Right renal cortex interstitium (tissue), 3 donors: Measurements from ENCODE around the gene CFAP210. TPM values are rescaled to one million over a fixed set of nuclear protein-coding genes. Genes with fewer than 3 reads are reported as not detected.

ENCODE experiments used
- DNase-seq, 3 donors: peaks; one replicate each; pipeline ENCODE4 v3.0.0-alpha.2; 2013; ENCODE audit warnings: low read depth in 3 of 3, low spot score in 2 of 3
- polyA plus RNA-seq, 3 donors: library from polyadenylated mRNA; unstranded; fragments of 120-200 nt; gene quantifications; one replicate each; pipeline ENCODE4 v1.2.1, GENCODE V29; 2013; ENCODE audit not compliant: insufficient read length in 3 of 3

The CFAP210 gene
- polyA plus RNA-seq, 3 donors = 1.2 to 3.4 (median 2.4) TPM

DNA sequence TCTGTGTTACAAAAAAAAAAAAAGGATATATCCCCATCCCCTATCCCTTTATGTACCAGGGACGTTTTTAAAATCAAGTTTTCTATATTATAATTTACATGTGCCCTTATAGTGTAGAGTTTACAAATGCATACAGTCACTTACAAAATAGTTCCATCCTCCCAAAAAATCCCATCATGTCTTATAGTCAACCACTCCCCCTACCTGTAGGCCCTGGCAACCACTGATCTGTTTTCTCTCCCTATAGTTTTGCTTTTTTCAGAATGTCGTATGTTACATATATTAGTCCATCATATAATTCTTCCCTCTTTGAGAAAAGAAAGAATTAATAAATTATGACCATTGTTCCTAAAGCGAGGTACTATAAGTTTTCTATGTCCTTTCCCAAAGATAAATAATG lies 17.8 kb downstream of the CFAP210 start:
- DNase-seq = no peak

DNA sequence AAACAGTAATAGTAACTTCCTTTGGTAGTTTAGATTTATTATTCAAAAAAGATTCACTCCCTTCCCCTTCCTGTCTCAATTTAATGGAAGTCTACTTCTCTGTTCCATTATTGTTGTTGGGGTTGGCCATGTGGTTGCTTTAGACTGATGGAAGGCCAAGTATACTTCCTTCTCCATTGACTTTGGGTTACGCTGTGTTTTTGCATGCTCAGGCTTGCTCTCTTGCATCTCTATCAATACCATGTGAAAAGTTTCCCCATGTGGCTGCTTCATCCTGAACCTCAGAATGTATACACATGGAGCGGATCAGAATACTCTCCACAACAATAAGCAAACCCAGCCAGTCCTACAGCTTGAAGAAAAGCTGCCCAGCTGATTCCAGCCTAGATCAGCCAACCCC lies 20.3 kb downstream of the CFAP210 start:
- no peak for DNase-seq

DNA sequence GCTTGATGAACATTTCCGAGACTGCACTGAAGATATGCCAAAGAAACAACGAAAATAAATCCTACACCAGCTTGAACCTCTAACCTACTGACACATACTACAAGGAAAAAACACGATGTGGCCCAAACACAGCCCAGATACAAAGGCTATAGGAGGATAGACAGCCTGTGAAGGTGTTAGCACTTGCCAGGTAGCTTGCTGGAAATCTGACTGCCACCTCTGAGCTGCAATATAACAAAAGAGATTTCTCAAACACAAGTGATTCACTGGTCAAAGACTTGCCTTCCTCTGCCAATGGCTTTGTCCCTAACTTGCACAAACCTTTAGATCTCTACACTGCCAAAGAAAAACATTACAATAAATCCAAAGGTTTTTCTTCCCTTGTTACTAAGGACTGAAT lies 21.1 kb downstream of the CFAP210 start:
- no peak for DNase-seq

DNA sequence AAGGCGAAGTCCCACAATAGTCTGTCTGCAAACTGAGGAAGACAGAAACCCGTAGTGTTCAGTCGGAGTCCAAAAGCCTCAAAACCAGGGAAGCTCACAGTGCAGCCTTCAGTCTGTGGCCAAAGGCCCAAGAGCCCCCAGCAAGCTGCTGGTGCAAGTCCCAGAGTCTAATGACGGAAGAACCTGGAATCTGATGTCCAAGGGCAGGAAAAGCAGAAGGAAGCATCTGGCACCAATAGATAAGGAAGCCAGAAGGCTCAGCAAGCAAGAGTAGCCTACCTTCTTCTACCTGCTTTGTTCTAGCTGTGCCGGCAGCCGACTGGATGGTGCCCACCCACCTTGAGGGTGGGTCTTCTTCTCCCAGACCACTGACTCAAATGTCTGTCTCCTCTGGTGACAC lies 21.8 kb downstream of the CFAP210 start:
- no peak for DNase-seq

GRCh38 chr2:169670937-169671336 lies 23.3 kb downstream of the CFAP210 start:
- DNase-seq = no peak

- DNase-seq = no peak
These were observed 24.0 kb downstream of the CFAP210 start for GRCh38 chr2:169670215-169670651.

DNA sequence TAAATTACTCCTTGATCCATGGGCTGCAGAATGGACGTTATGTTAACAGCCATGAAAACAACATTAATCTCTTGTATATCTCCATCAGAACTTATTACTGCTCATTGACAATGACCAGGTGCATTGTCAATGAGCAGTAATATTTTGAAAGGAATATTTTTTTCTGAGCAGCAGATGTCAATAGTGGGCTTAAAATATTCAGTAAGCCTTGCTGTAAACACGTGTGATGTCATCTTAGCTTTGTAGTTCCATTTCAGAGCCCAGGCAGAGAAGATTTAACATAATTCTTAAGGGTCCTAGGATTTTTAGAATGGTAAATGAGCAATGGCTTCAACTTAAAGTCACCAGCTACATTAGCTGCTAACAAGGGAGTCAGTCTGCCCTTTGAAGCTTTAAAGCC lies 26.6 kb downstream of the CFAP210 start:
- DNase-seq = no peak

GRCh38 chr2:169664978-169665930 lies 29.0 kb downstream of the CFAP210 start:
- DNase-seq = no peak

DNA sequence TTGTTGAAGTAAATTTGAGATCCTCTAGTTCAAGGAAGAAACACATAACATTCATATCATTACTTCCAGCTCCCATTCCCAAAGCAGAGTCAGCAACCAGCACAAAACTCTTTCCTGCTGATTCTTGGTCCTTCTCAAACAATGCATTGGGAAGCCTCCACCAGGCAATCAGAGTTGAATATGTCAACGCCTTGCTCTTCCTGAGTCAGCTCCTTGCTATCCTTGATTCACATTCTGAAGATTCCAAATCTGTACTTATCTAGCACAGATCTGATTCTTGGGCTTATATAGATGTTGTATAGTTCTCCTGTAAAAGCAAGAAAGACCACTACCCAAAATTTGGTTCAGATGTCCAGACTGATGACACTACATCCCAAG lies 29.6 kb downstream of the CFAP210 start:
- no peak for DNase-seq

GRCh38 chr2:169663247-169663646 lies 31.0 kb downstream of the CFAP210 start:
- DNase-seq = no peak

DNA sequence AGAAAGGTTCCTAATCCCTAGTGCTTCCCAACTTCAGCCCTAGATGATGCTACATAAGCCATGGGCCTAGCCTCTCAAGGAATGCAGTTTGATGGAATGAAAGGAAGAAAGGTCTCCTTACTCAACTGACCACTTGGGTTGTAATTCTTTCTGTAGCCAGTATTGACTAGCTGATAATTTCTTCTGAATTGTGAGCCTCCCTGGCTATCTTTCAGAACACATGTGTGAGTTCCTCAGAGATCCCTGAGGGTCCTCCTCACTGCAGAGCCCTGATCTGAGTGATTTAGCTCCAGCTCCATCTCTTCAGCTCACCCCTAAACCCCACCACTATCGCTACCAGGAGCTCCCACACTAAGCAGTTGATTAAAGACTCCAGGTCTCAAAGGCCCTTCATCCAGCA lies 31.5 kb downstream of the CFAP210 start:
- DNase-seq = no peak

DNA sequence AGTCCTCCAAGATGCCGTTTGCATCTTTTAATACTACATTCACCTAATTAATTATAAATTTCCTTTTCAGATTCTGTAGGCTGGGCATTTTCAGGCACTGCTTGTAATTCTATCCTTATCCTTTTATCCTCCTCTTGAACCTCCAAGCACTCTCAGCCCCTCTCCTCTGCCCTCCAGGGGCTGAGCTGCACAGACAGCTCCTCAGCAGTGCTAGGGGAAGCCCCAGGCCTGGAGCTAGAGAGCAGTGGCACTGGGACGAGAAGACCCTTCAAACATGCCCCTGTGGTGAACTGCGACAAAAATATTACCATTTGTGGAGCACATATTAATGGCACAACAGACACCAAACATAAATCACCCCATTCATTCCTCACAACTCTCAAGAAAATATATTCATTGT lies 32.9 kb downstream of the CFAP210 start:
- no peak for DNase-seq

GRCh38 chr2:169659320-169659719 lies 34.9 kb downstream of the CFAP210 start:
- no peak for DNase-seq

- DNase-seq = no peak
These were observed 35.3 kb downstream of the CFAP210 start for GRCh38 chr2:169658877-169659276.

DNA sequence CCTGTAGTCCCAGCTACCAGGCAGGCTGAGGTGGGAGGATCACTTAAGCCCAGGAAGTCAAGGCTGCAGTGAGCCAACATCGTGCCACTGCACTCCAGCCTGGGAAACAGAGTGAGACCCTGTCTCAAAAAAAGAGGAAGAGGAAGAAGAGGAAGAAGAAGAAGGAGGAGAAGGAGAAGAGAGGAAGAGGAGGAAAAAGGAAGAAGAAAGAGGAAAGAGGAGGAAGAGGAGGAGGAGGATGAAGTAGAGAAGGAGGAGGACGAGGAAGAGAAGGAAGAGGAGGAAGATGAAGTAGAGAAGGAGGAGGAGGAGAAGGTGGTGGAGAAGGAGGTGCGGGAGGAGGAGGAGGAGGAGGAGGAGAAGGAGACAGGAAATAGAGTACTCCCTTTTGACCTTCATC lies 38.0 kb downstream of the CFAP210 start:
- DNase-seq = no peak

- no peak for DNase-seq
These were observed 40.6 kb downstream of the CFAP210 start for GRCh38 chr2:169653636-169654035.

DNA sequence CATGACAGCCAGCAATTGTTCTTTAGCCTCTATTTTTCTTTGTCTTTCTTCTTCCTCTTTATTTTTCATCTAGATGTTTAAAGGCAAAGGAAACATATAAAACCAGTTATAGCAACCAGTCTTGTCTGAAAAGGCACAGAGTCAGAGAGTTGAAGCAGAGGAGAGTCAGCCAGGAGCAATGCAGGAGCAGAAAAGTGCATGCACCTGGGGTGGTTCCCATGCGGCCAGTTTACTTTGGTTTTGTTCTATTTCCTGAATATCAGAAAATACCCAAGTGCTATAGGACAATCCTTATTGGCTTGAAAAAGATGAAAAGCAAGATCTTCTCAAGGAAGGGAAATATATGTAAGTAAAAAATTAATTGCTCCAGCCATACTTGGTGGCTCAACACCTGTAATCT lies 44.9 kb downstream of the CFAP210 start:
- DNase-seq = no peak

- no peak for DNase-seq
These were observed 46.7 kb downstream of the CFAP210 start for GRCh38 chr2:169647496-169647895.

GRCh38 chr2:169644173-169644572 lies 50.0 kb downstream of the CFAP210 start:
- no peak for DNase-seq

DNA sequence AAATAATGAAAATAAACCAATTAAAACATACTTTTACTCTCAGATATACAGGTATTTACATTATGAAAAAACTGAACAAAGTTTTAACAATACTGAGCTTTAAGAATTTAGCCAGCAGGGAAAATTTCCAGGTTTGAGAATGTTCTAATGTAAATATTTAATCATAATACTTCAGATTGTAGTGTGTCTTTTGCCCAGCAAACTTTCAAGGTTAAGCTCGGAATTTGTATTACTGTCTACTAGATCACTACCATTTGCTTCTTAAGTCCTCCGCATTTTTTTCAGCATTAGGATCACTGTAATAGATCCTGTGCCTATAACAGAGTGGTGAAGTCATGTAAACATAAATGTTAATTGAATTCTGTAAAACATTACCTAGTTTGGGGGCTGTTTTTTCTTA lies 52.7 kb downstream of the CFAP210 start:
- no peak for DNase-seq

DNA sequence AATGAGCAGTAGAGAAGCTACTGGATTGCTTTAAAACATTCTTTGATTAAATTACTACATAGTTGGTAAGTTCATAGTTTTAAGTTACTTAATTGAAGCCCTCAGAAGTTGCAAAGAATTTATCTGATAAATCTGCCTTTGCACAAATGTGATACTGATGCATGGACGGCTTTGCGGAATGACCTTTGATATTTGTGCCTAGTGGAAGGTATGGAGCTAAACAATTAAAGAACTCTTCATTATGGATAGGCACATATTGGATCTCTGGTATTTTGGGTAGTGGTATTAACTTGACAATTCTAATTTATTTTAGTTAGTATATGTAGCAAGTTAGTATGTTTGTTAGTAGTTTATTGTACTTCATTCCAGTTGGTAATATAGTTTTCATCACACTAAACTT lies 54.1 kb downstream of the CFAP210 start:
- DNase-seq = no peak

DNA sequence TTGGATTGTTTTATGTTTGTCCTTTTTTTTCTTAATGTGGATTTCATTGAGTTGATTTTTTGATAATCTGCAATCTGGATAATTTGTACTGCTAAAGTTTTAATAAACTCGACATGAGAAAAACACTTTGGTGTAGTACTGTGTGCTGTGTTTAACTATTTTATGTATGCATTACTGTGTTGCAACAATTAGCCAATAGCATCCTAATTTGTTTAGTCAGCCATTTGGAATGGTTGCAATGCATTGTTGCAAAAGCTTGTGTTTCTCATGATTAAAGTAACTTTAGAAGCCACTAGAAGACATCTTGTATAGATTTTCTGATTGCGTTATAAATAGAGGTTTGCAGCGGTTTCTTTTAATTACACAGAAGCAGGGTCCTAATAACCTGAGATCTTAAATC lies 56.6 kb downstream of the CFAP210 start:
- no peak for DNase-seq
